MG63 (cell line): ENCODE results near the gene UPK1A. TPM values are rescaled to one million over a fixed set of nuclear protein-coding genes. Genes with fewer than 3 reads are reported as not detected.

Experiments
- DNase-seq: peaks from one replicate; pipeline ENCODE4 v3.0.0-alpha.2; 2020
- H3K27me3 ChIP-seq: fragments of 250-450 bp; sonication (Bioruptor Pico); 2 replicates; pipeline ENCODE4 v1.5.1; 2020; ENCODE audit warnings: mild to moderate bottlenecking, moderate library complexity
- H3K36me3 ChIP-seq: fragments of 250-450 bp; sonication (Bioruptor Pico); 2 replicates; pipeline ENCODE4 v1.5.1; 2020; ENCODE audit warnings: mild to moderate bottlenecking, moderate library complexity
- H3K4me3 ChIP-seq: fragments of 250-450 bp; sonication (Bioruptor Pico); 2 replicates; pipeline ENCODE4 v1.5.1; 2020; ENCODE audit warnings: mild to moderate bottlenecking, moderate library complexity
- H3K9me3 ChIP-seq: fragments of 250-450 bp; sonication (Bioruptor Pico); 2 replicates; pipeline ENCODE4 v1.5.1; 2020; ENCODE audit warnings: mild to moderate bottlenecking, moderate library complexity
- total RNA-seq: library from RNA; depleted of rRNA; stranded (reverse); fragments of >200 nt; shearing (Covaris generic); gene quantifications from 2 replicates; pipeline ENCODE4 v1.2.3, GENCODE V29; 2014; ENCODE audit warnings: low replicate concordance; rRNA removed

The UPK1A gene
- not detected in 2 replicates for total RNA-seq

DNA sequence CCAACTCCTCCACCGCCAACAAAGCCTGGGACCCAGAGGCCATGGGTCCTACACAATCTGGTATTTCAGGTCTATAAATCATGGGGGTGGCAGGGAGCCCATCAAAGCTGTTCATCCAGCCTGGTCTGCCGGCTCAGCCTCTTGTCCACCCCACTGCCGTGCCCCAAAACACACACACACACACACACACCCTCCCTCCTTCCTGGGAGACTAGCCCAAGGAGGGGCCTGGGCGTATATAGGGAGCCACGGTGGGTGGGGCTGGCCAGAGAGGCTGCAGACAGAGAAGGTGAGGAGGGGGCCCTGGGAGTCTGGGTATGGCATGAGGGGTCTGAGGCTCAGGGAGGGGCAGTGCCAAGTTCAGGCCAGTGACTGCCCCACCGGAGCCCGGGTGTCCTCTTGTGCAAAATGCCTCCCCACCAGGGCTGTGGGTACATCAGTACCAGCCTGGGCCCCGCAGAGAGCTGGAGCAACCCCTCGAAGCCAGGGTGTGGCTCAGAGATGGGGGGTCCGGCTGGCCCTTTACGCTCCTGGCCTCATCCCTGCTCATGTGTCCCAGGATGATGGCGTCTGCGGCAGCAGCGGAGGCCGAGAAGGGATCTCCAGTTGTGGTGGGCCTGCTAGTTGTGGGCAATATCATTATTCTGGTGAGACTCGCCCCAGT, at the start of gene UPK1A:
Gene UPK1A, plus strand, starts transcription at position 267 of the 663 bp plus-strand sequence. Its CDS starts 296 bp downstream, at position 563.
- Histone ChIP-seq H3K36me3 (peaks cover 13% of the 10 kb centered on the region), H3K4me3 (no peak within 1 kb of the TSS), H3K27me3 (peaks cover 26% of the 10 kb centered on the region), H3K9me3 (no peaks in the 10 kb centered on the region)
- DNase-seq: no peak

DNA sequence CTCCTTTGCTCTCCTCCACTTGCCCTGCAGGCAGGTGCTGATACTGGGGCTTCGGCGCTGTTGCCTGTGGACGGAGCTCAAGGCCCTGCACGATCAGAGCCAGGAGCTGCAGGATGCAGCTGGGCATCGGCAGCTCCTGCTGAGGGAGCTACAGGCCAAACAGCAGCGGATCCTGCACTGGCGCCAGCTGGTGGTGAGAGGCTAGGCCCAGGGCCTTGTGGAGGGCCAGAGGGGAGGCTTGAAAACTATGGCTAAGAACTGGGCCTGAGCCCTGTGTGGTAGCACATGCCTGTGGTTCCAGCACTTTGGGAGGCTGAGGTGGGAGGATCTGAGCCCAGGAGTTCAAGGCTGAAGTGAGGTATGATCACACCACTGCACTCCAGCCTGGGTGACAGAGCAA, 47.5 kb upstream of the UPK1A start:
- H3K36me3 ChIP-seq: peaks cover 8% of the 10 kb centered on the region; the same call in 1 of the 2 replicates
- H3K9me3 ChIP-seq: no peaks in the 10 kb centered on the region
- no peak for DNase-seq
- H3K4me3 ChIP-seq: no peak overlapping the region
- no peaks in the 10 kb centered on the region for H3K27me3 ChIP-seq

DNA sequence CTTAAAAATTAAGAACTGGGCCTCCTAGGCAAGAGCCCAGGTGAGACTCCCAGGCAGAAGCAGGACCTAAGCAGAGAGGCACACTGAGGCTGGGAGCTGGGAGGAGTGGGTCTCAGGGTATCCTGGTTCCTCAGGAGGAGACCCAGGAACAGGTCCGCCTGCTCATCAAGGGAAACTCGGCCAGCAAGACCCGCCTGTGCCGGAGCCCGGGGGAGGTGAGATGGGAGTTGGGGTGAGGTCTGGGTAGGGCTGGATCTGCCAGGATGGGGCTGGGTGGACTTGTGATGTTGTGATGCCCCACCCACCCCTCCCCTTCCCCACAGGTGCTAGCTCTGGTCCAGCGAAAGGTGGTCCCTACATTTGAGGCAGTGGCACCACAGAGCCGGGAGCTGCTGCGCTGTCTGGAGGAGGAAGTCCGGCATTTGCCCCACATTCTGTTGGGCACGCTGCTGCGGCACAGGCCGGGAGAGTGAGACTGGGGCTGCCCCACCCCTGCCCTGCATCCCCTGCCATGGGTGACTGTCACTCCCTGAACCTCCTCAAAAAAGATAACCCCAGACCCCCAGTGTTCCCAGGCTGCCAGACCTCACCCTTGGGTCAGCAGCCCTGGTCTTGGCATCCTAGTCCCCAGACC, 46.9 kb upstream of the UPK1A start:
- no peak for DNase-seq
- no peak overlapping the region for H3K4me3 ChIP-seq
- H3K9me3 ChIP-seq: no peaks in the 10 kb centered on the region
- H3K36me3 ChIP-seq: peaks cover 3% of the 10 kb centered on the region; the same call in 1 of the 2 replicates
- no peaks in the 10 kb centered on the region for H3K27me3 ChIP-seq

DNA sequence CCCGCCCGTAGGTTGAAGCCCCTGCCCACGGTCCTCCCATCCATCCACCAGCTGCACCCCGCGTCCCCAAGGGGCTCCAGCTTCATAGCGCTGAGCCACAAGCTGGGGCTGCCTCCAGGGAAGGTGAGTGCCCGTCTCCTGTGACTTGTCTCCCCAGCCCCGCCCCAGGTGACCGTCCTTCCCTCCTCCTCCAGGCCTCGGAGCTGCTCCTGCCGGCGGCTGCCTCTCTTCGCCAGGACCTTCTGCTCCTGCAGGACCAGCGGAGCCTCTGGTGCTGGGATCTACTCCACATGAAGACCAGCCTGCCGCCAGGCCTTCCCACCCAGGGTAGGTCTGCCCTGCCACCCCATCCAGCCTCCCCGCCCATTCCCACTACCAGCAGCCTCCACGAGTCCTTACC, 46.3 kb upstream of the UPK1A start:
- H3K9me3 ChIP-seq: no peaks in the 10 kb centered on the region
- H3K27me3 ChIP-seq: no peaks in the 10 kb centered on the region
- no peak overlapping the region for H3K4me3 ChIP-seq
- H3K36me3 ChIP-seq: peaks cover 3% of the 10 kb centered on the region; the same call in 1 of the 2 replicates
- DNase-seq: no peak

DNA sequence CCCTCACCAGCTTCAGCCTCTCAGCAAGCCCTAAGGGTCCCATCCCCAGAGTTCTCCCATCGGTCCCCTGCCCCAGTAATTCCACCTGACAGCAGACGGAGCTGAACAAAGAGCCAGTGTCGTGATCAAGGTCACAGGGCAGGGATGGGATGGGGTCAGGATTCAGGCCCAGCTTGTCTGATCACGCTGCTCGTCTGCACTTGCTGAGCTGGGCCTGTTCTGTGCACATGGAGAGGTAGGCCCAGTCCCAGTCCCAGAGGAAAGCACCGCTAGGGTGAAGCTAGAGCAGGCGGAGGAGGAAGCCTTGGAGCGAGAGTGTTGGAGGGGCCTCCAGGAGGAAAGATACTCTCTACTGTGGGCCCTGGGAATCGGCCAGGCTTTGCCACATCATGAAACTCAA, 44.6 kb upstream of the UPK1A start:
- no peaks in the 10 kb centered on the region for H3K9me3 ChIP-seq

GRCh38 chr19:35622750-35623149, 43.6 kb upstream of the UPK1A start:
- H3K36me3 ChIP-seq: no peaks in the 10 kb centered on the region; the same call in none of the 2 replicates
- H3K9me3 ChIP-seq: no peaks in the 10 kb centered on the region
- no peak overlapping the region for H3K4me3 ChIP-seq
- H3K27me3 ChIP-seq: no peaks in the 10 kb centered on the region
- DNase-seq: no peak

More for the DNA sequence above, 44.6 kb upstream of the UPK1A start:
- DNase-seq: no peak
- no peak overlapping the region for H3K4me3 ChIP-seq
- H3K36me3 ChIP-seq: no peaks in the 10 kb centered on the region; the same call in none of the 2 replicates
- no peaks in the 10 kb centered on the region for H3K27me3 ChIP-seq

DNA sequence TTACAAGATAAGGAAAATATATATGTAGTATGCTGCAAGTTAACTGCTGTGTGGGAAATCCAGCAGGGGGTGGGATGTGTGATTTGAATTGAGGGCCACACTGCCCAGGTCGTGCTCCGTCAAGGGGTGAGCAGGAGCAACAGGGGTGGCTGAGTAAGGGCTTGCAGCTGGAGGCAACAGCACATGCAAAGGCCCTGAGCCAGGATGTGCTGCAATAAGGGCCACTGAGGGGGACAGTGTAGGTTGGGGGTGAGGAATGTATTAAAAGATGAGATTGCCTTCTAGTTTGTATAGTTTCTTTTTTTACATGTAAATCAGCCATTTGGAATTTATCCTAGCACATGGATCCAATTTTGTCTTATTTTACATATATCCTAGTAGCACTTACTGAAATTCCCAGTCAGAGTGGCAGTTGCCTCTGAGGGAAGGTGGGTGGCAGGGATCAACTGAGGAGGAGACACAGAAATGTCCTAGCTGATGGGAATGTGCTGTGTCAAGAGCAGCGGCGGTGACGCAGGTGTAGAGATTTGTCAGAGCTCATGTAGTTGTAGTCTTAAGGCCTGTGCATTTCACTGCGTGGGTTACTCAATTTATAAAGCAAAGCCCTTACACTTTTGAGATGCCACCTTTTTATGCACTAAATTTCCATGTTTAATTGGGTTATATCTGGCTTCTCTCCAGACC, 42.8 kb upstream of the UPK1A start:
- Histone ChIP-seq H3K9me3 (no peaks in the 10 kb centered on the region), H3K4me3 (no peak overlapping the region), H3K36me3 (no peaks in the 10 kb centered on the region; the same call in none of the 2 replicates), H3K27me3 (no peaks in the 10 kb centered on the region)
- no peak for DNase-seq

DNA sequence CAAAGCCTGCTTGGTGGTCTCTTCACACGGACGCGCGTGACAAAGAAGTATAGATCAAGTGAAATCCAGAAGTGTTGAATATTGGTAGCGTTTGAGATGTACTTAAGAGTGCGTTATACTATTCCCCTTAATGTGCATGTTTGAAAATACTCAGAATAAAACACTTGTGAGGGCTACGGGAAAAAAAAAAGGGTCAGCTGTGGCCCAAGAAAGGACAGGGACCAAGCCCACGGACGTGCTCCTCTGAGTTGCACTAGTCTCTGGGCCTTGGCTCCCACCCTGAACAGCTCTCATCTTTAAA, 38.1 kb upstream of the UPK1A start:
- DNase-seq: no peak
- H3K9me3 ChIP-seq: no peaks in the 10 kb centered on the region
- peak overlapping the region; percentile 96 for H3K4me3 ChIP-seq
- H3K27me3 ChIP-seq: no peaks in the 10 kb centered on the region
- peaks cover 29% of the 10 kb centered on the region for H3K36me3 ChIP-seq

DNA sequence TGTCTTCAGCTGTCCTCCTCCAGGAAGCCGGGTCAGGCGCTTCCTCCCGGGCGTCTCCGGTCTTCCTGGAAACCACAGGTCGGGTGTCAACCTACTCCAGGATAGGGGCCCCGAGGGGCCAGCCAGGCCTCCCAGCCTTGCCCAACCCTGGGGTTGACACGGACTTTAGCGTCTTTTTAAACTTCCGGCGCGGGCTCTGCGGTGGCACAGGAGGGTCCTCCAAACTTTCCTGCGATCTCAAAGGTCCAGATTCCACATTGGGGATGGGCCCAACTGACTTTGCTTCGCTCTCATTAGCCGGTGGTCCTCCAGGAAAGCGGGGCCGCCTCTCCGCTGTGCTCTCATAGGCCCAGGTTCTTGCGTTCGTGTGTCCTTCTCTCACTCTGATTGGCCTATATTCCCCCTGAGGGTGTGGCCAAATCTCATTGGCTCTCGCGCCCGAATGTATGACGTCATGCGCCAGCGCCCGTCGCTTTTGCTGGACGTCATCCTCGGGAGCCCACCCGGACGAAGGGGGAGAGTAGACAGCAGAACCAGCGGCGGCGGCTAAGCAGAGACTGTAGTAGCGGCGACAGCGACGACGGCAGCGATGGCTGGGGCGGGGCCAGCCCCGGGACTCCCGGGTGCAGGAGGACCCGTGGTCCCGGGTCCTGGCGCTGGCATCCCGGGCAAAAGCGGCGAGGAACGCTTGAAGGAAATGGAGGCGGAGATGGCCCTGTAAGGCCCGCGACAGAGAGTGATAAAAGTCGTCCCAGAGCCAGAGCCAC, 37.6 kb upstream of the UPK1A start, which contains the start of gene RBM42:
Gene RBM42, plus strand, starts transcription at position 472 of the 767 bp plus-strand sequence. Its CDS starts 118 bp downstream, at position 590.
- H3K4me3 ChIP-seq: peak within 1 kb of the TSS; percentile 96
- no peaks in the 10 kb centered on the region for H3K9me3 ChIP-seq
- peak; percentile 98 for DNase-seq
- H3K27me3 ChIP-seq: no peaks in the 10 kb centered on the region
- peaks cover 34% of the 10 kb centered on the region for H3K36me3 ChIP-seq

- H3K36me3 ChIP-seq: peaks cover 39% of the 10 kb centered on the region
- no peak for DNase-seq
- H3K27me3 ChIP-seq: no peaks in the 10 kb centered on the region
- H3K9me3 ChIP-seq: no peaks in the 10 kb centered on the region
- peak overlapping the region; percentile 96 for H3K4me3 ChIP-seq
These were observed 37.0 kb upstream of the UPK1A start for GRCh38 chr19:35629332-35629633.

DNA sequence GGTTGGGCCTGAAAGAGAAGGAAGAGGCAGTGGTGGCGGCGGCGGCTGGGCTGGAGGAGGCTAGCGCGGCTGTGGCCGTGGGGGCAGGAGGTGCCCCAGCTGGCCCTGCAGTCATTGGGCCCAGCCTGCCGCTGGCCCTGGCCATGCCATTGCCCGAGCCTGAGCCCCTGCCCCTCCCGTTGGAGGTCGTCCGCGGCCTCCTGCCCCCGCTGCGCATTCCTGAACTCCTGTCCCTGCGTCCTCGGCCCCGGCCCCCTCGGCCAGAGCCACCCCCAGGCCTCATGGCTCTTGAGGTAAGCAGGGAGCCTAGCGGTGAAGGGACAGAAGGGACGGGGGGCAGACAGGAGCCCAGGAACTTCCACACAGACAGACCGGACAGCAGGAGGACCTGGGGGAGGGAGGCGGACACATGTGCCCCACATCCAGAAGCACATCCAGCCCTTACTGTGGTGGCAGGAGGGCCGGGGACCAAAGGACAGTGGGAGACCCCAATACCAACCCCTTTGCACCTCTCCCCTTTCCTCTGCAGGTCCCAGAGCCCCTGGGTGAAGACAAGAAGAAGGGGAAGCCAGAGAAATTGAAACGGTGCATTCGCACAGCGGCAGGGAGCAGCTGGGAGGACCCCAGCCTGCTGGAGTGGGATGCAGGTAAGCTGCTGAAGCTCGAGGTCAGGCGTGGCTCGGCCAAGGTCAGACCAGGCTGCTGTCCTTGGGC, 32.4 kb upstream of the UPK1A start:
- DNase-seq: no peak
- peaks cover 68% of the 10 kb centered on the region for H3K36me3 ChIP-seq

GRCh38 chr19:35636651-35637050, 29.7 kb upstream of the UPK1A start:
- DNase-seq: no peak
- Histone ChIP-seq H3K4me3 (no peak overlapping the region), H3K9me3 (no peaks in the 10 kb centered on the region), H3K36me3 (peaks cover 53% of the 10 kb centered on the region), H3K27me3 (no peaks in the 10 kb centered on the region)

More for the DNA sequence above, 32.4 kb upstream of the UPK1A start:
- H3K4me3 ChIP-seq: no peak overlapping the region
- no peaks in the 10 kb centered on the region for H3K27me3 ChIP-seq
- H3K9me3 ChIP-seq: no peaks in the 10 kb centered on the region

DNA sequence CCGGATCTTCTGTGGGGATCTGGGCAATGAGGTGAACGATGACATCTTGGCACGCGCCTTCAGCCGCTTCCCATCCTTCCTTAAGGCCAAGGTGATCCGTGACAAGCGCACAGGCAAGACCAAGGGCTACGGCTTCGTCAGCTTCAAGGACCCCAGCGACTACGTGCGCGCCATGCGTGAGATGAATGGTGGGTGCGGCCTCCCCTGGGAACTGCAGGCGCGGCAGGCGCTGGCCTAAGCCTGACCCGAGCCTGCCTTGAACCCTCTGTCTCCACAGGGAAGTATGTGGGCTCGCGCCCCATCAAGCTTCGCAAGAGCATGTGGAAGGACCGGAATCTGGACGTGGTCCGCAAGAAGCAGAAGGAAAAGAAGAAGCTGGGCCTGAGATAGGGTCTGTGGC, 29.2 kb upstream of the UPK1A start:
- Histone ChIP-seq H3K27me3 (no peaks in the 10 kb centered on the region), H3K4me3 (no peak overlapping the region), H3K9me3 (no peaks in the 10 kb centered on the region), H3K36me3 (peaks cover 48% of the 10 kb centered on the region)
- DNase-seq: no peak

DNA sequence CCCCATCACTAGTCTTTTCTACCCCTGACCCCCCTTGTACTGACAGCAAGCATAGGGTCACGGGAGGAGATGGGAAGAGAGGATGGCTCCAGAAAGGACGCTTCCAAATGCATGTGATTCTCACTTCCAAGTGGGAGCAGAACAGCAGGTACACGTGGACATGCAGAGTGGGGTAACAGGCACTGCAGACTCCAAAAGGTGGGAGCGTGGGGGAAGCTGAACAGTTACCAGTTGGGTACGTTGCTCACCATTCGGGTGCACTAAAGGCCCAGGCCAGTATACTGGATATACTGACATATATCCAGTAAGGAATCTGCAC, 27.0 kb upstream of the UPK1A start:
- no peaks in the 10 kb centered on the region for H3K9me3 ChIP-seq
- peaks cover 28% of the 10 kb centered on the region for H3K36me3 ChIP-seq
- no peaks in the 10 kb centered on the region for H3K27me3 ChIP-seq
- no peak overlapping the region for H3K4me3 ChIP-seq
- no peak for DNase-seq

DNA sequence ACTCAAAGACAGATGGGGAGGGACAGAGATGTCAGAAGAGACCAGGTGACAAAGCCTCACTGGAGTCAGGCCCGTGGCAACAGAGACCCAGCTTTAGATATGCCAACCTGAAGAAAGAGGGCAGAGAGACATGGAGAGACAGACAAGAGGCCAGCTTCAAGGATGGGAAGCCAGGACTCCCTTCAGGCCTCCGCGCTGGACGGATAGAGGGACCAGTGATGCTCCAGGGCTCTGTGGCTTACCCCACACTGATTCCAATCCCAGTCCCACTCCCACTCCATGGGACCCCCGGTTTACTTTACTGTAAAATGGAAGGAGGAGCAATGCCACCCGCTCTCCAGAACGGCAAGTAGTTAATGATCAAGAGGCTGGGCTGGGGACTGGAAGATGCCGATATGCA, 26.5 kb upstream of the UPK1A start:
- Histone ChIP-seq H3K9me3 (no peaks in the 10 kb centered on the region), H3K27me3 (no peaks in the 10 kb centered on the region), H3K4me3 (no peak overlapping the region), H3K36me3 (peaks cover 24% of the 10 kb centered on the region)
- no peak for DNase-seq

- no peak within 1 kb of the TSS for H3K4me3 ChIP-seq
- no peaks in the 10 kb centered on the region for H3K27me3 ChIP-seq
- DNase-seq: no peak
- H3K36me3 ChIP-seq: peaks cover 14% of the 10 kb centered on the region
- no peaks in the 10 kb centered on the region for H3K9me3 ChIP-seq
These were observed 24.7 kb upstream of the UPK1A start, which contains the start of gene ETV2 for GRCh38 chr19:35641515-35642151. Gene ETV2, plus strand, starts transcription at chr19:35641745. Its CDS starts 716 bp downstream, at chr19:35642461.
